ENCODE measurements around the gene MLLT11.

- TF ChIP-seq, protein P1, sequence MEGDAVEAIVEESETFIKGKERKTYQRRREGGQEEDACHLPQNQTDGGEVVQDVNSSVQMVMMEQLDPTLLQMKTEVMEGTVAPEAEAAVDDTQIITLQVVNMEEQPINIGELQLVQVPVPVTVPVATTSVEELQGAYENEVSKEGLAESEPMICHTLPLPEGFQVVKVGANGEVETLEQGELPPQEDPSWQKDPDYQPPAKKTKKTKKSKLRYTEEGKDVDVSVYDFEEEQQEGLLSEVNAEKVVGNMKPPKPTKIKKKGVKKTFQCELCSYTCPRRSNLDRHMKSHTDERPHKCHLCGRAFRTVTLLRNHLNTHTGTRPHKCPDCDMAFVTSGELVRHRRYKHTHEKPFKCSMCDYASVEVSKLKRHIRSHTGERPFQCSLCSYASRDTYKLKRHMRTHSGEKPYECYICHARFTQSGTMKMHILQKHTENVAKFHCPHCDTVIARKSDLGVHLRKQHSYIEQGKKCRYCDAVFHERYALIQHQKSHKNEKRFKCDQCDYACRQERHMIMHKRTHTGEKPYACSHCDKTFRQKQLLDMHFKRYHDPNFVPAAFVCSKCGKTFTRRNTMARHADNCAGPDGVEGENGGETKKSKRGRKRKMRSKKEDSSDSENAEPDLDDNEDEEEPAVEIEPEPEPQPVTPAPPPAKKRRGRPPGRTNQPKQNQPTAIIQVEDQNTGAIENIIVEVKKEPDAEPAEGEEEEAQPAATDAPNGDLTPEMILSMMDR (IDR thresholded peaks at IDR 0.05): no peak
- TF ChIP-seq POLR2A (IDR thresholded peaks at IDR 0.05): no peak
Measured at GRCh38 chr1:151085953-151086559, 25.9 kb downstream of the MLLT11 start.

Measured in thyroid gland (tissue), 4 donors.